Activated T-helper 1 cell treated with Interleukin-2 at 50 U/mL for 16 hours (primary cell): ENCODE data around the gene ZNF462.

Experiments used
- DNase-seq: peaks from one replicate; pipeline ENCODE4 v3.0.0-alpha.2; 2020; ENCODE audit warnings: low read depth

The ZNF462 gene

DNA sequence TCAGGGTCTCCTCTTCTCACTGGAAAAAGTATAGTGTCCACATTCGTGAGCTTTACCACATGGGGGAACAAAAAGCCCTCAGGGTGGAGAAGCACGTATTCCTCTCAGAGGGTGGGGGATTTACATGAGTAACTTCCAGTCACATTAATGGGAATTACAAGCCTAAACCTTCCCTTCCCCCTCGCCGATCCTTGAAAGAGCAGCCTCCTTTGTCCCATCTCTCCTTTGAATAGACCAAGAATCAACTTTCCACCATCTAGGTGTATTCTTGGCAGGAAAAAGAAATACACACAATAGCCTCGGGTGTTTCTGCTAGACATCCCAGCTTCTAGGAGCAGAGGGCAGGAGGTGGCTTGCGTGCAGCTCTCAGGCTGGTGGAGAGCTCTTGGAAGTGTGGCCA, 144.4 kb downstream of the ZNF462 start:
- no peak for DNase-seq

DNA sequence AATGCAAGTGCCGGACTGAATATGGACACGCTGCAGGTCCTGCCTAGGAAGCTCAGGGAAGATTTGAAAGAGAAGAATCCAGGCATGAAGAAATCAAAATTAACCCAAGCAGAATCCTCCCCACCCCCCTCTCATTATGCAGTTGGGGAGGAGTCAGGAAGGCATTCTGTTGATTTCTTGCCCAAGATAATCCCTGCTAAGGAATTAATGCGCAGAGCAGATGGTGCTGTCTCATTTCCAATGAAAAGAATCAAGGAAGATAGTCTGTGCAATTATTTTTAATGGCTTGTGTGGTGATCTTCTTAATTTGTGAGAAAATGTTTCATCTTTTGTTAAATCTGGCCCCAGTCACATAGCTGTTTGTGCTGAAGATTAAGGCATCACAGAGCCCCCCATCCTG, 145.0 kb downstream of the ZNF462 start:
- no peak for DNase-seq

DNA sequence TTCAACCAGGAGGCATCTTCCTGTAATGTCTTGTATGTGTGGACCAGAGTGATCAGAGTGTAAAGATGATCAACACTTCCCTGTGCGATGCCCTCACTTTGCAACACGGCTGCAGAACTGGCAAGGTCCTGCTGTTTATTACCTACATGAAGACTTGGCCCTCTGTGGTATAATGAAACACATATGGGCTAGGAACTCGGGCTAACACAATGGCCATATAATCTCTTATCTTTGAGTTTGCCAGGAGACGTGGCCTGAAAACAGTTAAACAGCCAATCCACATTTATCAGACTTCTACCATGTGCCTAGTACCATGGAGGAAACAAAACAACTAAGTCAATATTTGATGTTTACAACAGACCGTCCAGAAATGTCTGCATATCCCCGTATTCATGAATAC, 145.5 kb downstream of the ZNF462 start:
- DNase-seq: no peak

DNA sequence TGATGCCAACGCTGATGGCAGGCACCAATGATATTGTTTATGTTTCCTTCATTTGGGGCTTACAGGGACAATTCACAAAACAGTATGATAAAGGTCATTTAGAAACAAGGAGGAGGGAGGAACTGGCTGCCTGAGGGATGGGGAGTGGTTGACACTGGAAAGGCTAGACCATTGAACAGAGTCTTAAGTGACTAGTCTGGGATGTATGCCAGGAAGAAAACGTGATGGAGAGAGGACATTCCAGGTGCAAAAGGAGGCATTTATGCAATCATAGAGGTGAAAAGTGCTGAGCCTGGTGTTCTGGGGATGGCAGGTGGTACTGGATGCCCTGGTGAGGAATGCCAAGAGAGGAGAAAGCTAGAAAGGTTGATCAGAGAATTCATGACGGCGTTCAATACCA, 153.4 kb downstream of the ZNF462 start:
- DNase-seq: no peak

DNA sequence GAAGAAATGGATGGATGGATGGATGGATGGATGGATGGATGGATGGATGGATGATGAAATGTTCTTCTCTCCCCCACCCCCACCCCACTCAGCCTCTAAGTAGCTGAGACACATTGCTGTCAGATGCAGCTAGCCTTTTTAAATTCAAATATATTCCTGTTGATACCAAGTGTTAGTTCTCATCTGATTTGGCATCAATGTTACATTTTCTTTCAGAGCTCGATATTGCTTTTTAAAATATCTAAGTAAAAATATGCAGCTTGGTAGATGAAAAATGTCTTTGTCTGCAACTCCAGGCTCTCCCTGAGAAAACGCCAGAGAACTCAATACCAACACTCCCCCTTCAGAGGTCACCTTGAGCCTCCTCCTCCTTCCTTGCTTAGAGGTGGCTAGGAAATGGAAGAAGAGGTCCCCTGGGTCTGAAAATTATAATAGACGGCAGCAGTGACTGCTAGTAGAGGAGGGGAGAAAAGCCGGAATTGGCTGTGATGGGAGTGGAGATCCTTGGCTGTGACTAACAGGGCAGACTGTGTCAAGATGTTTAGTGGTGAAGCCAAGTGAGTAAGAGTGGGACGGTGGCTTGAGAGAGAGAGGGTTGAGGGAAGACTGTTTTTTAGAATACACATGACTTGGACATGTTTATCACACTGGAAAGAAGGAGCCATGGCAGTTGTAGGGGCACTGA, 156.0 kb downstream of the ZNF462 start:
- no peak for DNase-seq

DNA sequence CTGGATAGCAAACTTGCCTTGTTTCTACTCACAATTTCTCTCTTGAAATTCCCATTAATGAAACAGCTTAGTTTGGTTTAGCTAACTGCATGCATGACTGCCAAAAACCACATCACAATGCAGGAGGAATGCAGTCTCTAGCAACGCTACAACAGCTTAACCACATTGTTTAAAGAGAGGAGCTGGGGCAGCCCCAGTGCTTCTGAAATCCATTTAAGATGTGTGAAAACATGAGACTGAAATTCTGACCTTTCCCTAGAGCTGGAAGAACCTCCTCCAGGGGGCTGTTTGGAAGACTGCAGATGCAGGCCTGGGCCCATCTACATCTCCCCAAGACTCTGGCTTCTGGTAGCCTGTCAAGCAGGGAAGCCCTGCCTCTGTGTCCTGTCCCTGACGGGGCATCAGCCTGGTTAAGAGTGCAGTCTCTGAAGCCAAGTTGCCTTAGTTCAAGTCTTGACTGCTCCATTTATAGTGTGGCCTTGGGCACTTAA, 157.1 kb downstream of the ZNF462 start:
- no peak for DNase-seq

DNA sequence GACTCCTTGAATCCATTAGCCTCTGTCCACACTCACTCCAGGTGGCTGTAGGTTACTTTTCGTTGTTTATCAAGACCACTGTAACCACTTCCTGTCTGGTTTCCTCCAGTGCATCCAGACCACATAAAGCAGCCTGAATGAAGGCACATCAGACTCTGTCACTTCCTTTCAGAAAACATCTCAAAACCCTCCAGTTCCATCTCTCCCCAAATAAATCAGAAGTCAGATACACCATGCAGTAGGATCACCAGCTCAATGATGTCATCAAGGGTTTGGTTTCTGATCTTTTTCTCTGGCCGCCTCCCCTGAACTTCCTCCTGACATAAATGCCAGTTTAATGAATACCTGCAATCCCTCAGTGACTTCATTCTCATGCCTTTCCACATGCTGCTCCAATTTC, 161.2 kb downstream of the ZNF462 start:
- no peak for DNase-seq

DNA sequence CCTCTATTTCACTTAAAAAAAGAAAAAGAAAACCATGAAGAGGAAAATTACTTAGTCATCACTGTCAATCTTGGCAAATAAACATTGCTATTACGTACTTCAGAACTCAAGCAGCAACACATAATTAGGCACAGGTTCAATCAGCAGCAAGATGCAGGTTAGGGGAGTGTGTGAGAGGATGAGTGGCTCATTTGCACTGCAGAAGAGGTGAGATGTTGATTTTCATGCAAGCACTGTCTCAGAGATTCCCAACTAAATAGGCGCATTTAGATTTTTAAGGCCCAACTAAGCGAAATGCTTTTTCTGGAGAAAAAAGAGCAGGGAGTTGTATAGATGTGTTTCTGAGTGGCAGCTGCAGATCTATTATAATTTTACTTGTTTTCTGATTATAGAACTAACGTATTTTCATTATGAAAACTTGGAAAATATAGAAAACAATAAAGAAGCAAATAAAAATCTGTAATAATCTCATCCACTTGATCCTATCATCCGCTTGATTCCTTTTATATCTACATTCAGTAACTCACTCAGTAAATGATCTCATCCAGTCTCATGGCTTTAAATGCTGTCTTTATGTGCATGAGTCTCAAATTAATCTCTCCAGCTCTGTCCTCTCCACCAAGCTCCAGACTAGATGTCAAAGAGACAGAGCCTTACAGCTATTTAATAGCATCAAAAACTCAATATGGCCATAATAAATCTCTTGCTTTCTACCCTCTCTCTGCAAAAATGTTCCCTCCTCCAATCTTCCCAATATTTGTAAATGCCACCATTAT, 162.5 kb downstream of the ZNF462 start:
- DNase-seq: no peak

DNA sequence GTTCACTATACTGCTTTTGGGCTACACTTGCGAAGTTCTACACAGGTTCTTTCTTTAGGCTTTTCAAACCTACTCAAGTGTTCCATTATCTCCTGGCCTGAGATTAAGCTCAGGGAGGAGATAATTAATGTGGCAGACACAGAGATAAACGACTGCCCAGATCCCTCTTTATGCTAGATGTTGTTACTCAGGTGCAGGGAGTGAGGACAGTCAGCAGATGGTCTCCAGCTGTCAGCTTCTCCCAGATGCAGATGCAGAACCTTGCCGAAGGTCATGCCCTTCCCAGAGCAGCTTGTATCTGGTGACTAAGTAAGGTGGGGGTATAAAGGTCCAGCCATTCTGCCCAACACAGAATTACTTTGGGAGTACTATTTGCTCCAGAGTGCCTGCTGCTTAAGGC, 166.2 kb downstream of the ZNF462 start:
- no peak for DNase-seq

DNA sequence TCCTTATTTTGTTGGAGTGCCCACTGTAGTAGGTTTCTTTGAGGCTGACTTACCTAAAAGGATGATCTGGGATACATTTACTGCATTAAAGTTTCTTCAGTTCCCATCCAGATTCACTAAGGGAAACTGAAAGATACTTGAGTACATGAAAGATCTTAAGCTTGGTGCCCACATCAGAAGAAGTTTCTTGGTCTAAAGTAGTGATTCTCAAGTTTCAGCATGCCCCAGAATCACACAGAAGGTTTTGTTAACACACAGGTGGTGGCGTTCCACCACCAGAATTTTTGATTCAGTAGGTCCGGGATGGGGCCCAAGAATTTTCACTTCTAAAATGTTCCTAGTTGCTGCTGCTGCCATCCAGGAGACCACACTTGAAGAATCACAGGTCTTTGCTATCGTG, 171.0 kb downstream of the ZNF462 start:
- DNase-seq: no peak

DNA sequence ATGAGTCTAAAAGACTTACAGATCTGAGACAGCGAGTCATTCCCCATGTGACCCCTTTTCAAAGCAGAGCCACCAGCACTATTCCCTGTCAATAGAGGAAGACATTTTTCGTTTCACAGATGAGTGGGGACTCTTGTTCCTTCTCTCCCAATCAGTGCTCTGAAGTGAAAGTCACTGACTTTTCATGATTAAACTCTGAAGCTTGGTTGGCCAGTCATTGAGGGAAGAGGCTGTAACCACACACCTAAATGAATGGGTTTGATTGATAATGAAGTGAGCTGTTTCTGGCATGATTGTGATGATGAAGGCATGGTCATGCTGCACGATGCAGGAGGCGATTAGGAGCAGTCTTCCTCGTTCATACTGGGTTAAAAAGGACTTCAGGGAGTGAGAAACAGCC, 171.9 kb downstream of the ZNF462 start:
- DNase-seq: no peak

DNA sequence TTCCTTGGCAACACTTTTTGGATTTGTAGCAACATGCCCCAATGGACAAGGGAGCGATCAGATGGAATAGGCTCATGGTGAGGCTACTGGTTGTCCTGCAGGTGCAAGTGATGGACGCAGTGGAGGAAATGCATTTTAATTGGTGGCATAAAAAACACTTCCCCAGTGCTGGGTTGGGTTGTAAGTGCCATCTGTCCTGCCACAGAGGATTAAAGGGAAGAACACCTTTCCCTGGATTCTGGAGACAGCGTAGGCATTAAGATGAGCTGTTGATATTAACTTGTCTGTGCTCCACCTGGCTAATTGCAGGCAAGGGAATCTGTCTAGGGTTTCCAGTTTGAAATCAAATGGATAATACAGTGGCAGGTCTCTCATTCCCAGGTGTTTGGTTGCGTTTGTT, 173.4 kb downstream of the ZNF462 start:
- no peak for DNase-seq

DNA sequence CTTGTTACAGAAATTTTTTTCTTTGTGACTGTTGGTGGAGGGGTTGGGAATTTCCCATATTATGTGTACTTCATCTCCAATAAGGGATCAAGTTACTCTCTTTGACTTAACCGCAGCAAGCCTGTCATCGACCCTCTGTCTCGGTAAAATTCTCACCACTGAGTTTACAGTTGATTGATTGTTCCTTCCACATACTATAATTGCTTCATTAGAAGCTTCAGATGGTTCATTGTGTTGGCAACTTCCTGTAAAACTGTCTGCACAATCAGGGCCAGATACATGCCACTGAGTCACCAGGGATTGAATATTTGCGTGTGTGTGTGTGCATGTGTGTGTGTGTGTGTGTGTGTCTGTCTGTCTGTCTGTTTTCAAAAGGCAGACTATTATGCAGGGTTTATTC, 176.6 kb downstream of the ZNF462 start:
- no peak for DNase-seq

DNA sequence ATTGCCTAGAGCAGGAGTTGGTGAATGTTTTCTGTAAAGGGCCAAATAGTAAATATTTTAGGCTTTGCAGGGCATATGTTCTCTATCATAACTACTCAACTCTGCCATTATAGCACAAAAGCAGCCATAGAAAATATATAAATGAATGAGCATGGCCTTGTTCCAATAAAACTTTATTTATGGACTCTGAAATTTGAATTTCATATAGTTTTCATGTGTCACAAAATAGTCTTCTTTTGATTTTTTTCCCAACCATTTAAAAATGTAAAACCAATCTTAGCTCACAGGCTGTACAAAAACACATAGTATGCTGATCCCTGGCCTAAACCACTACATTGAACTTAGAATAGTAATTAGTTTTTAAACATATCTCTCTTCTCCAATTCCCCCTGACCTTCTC, 179.6 kb downstream of the ZNF462 start:
- no peak for DNase-seq

DNA sequence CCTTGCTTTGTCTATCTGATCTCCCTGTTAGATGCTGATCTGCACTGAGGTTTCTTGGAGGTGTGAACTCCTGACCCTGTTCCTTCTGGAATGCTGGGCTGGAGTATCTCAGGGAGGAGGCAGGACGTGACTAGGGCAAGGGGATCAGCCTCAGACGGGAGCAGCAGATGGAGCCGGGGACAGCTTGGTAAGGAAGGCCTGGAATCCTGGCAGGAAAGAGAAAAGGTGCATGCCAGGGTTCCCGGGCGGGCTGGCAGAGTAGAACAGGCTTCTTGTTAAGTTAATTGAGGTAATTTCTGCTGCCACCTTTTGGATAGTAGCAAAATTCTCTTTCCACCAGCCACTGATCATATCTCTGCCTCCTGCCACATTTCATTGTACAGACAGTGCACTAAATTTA, 180.9 kb downstream of the ZNF462 start:
- no peak for DNase-seq

DNA sequence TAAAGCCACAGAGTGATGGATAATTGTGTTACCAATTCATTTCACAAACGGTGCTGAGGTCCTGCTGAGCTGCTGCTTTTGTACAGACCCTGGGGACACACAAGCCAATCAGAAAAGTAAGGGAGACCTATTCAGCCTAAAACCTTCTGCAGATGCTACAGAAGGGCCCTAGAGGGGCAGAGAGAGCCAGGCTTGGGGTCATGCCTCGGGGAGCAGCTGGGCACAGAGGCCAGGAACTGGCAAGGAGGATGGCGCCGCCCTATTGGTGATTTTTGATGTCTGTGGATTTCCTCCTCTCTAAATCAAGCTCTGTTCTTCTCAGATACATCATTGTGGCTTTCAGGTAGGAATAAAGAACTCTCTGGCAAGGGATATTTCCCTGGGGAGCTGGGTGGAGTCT, 181.9 kb downstream of the ZNF462 start:
- no peak for DNase-seq

DNA sequence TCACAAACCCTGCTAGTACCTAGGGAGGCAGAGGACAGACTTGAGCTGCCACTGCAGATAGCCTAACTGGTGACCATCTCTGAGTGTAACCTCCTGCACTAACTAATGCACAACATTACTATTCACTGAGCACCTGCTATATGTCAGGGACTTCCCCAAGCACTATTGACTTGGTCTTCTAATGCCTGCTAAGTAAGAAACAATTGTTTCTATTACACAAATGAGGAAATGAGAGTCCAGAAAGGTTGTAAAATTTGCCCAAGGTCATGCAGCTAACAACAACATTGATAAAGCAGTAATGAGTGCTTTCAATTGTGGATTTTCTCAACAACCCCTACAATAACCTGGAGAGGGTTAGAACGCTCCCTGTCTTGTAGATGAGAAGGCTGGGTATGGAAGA, 183.7 kb downstream of the ZNF462 start:
- DNase-seq: no peak

DNA sequence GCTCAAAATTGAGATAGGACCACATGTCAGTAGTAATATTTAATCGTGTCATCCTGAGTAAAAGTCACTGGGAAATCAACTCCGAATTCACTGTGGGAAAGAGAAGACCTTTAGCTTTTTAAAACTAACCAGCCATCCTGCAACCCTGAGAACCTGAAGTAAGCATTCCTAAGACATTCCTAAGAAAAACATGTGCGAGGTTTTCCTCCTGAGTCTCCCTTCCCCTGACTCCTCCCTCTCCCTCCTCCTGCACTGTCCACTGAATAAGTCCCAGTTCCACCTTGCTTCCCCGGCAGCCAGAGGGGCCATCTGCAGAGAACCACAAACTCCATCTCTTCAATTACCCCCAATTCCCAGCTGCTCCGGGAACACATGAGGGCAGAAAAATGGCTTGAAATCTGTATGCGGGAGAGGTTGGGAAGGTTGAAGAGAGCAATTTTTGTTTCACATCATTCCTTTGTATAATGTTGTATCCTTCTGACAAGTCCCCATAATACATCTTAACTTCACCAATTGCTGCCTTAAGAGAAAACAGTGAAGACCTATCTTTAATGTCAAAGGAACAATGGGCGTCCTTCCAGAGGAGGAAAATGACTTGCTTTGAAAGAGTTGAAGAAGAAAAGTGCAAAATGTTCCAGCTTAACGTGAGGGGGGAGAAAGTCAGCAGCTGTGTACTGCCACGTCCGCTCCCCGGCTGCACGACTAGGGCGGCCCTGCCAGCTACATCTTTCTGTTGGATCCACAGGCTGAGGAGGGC, 186.3 kb downstream of the ZNF462 start:
- DNase-seq: no peak

DNA sequence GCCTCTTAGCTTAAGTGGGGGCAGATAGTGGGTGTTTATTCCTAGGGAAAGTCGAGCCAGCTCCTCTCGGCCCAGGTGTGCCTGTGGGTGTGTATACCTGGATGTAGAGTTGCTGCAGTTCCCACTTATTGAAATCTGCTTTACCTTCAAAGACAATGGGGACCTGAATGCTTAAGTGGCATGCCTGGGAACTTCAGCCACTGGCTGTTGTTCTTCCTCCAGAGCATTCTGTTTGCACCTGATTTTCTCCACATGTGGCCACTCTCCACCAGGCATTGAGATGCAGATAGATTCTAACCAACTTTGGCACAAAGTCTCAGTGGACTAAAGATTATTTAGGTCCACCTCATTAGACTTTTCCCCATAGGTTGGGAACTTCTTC, 186.8 kb downstream of the ZNF462 start:
- DNase-seq: no peak

DNA sequence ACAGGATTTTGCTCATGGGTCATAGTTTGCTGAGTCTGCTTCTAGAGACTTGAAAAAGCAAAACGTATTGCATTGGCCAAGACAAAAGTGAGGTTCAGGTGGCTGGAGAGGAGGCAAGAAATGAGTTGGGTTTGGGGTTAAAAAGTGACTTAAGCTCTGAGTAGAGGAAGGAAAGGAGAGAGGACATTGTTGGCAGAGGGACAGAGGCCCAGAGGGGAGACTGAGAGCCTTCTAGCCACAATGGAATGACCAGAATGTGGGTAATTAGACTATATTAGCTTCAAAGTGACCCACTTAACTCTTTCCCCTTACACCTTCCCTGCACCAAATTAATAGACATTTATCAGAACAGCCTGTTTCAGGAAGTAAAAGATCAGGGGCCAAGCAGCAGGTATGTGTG, 188.4 kb downstream of the ZNF462 start:
- no peak for DNase-seq

DNA sequence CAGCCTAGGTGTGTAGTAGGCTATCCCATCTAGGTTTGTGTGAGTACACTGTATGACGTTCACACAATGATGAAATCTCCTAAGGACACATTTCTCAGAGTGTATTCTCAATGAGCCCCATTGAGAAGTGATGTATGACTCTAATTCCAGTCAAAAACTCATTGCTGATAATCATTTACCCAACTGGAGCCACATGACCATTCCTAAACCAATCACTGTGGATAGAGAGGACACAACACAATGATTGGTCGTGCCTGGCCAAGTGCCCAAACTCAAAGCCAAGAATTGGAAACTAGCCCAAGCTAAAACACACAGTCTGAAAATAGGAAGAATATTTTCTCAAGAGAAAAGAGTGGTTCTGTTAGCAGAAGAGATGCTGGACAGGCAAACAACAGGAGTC, 191.2 kb downstream of the ZNF462 start:
- no peak for DNase-seq

DNA sequence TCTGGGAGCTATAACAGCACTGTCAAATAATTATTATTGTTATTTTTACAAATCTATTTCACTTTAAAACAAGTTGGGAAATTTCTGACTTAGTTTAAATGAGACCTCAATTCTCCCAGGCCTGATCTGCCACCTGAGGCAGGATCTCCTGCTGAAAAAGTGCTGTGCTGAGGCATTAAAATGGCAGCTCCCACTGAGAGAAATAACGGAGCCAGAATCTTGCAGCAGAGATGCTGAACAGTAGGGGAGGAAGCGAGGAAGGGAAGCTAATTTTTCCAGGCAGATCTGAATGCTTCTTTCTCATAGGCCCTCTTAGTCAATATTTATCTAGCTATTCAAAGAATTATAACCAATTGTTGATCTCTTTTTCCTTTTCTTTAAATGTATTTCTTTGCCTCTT, 196.3 kb downstream of the ZNF462 start:
- DNase-seq: no peak

DNA sequence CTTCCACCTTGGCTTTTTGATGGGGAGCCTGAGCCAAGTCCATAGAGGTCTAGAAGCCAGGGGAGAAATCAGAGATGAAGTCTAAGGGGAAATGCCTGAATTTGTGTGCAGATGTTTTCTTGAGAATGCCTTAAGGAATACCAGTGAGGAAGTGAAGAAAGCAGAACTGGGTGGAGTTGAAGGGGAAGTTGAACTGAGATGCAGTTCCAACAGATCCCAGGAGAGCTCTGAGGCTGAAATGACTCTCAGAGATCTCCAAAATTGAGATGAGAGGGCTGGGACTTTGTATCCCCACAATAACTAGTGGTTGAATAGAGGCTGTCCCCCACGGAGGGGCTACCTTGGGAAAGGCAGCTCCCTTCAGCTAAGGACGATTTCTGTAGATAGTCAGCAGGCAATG, 197.1 kb downstream of the ZNF462 start:
- no peak for DNase-seq
